Fibroblast of lung (primary cell): ENCODE data around the gene ELK1.
"Not testable (repeated sequence)": the region's sequence is repeated elsewhere in the genome, so short reads cannot be mapped to it uniquely, and the experiment has no call there.

Experiments
- CTCF ChIP-seq, 2 donors: IDR thresholded peaks in 1 of 2; conservative IDR thresholded peaks in 1 of 2; 1 replicate in 1 of 2; 2 replicates in 1 of 2; pipeline ENCODE4 v1.5.1; 2011 to 2012; ENCODE audit warnings: low read length in 2 of 2, control low read depth in 1 of 2, inconsistent platforms in 1 of 2, low read depth in 1 of 2, mild to moderate bottlenecking in 1 of 2
- EZH2 ChIP-seq: IDR thresholded peaks from 2 replicates; pipeline ENCODE4 v1.5.1; 2012; ENCODE audit warnings: low read length, control low read depth, mild to moderate bottlenecking; ENCODE audit errors: missing control alignments

GRCh38 chrX:47603125-47603524 lies 47.2 kb downstream of the ELK1 start:
- TF ChIP-seq CTCF (conservative IDR thresholded peaks at IDR 0.05 in 1 of 2, IDR thresholded peaks at IDR 0.05 in 1 of 2; ENCODE audit: low read depth in 1 of 2, low read length in 2 of 2); EZH2: not testable (repeated sequence)
